ENCODE results near the gene SLC39A11. TPM values are rescaled to one million over a fixed set of nuclear protein-coding genes. Genes with fewer than 3 reads are reported as not detected.

Gene SLC39A11
- total RNA-seq, 1 donor from 2014 or later, result 5.5 TPM

GRCh38 chr17:72756256-72756655 is 336.2 kb downstream of the SLC39A11 start:
- H3K9ac ChIP-seq, result no peak overlapping the region
- Mint-ChIP-seq H3K4me1 (peaks cover 22% of the 10 kb centered on the region), H3K36me3 (no peaks in the 10 kb centered on the region), H3K27ac (no peak overlapping the region), H3K9me3 (peaks cover 5% of the 10 kb centered on the region), H3K4me3 (no peak overlapping the region), H3K27me3 (ENCODE audit: insufficient read depth, low read depth) (peaks cover 16% of the 10 kb centered on the region)
- no peak overlapping the region for H3K4me2 ChIP-seq
- H3K27me3 ChIP-seq, result no peaks in the 10 kb centered on the region
- no peaks in the 10 kb centered on the region for H4K20me1 ChIP-seq (ENCODE audit: low read depth)
- H3K27ac ChIP-seq, result no peak overlapping the region
- no peak for DNase-seq (ENCODE audit: low spot score)
- H3K4me3 ChIP-seq, result no peak overlapping the region
- no peaks in the 10 kb centered on the region for H3K79me2 ChIP-seq (ENCODE audit: low read depth)
- H3F3A ChIP-seq (ENCODE audit: low read depth), result no peaks in the 10 kb centered on the region
- H2AFZ ChIP-seq (replicated peaks), result no peak overlapping the region
- TF ChIP-seq EZH2 (IDR thresholded peaks at IDR 0.05) (no peak), EZH2phosphoT487 (IDR thresholded peaks at IDR 0.05) (no peak), CTCF (IDR thresholded peaks at IDR 0.05) (no peak)
- no peaks in the 10 kb centered on the region for H3K36me3 ChIP-seq
- H3K4me1 ChIP-seq, result no peaks in the 10 kb centered on the region
- H3K9me3 ChIP-seq (ENCODE audit: low read depth), result no peaks in the 10 kb centered on the region

GRCh38 chr17:72754513-72754912 is 338.0 kb downstream of the SLC39A11 start:
- DNase-seq (ENCODE audit: low spot score), result no peak
- Mint-ChIP-seq H3K4me1 (peaks cover 18% of the 10 kb centered on the region), H3K4me3 (no peak overlapping the region), H3K27ac (no peak overlapping the region), H3K27me3 (ENCODE audit: insufficient read depth, low read depth) (peaks cover 7% of the 10 kb centered on the region), H3K9me3 (peaks cover 5% of the 10 kb centered on the region), H3K36me3 (no peaks in the 10 kb centered on the region)
- Histone ChIP-seq H3K9ac (no peak overlapping the region), H3K79me2 (ENCODE audit: low read depth) (no peaks in the 10 kb centered on the region), H2AFZ (replicated peaks) (no peak overlapping the region), H3K4me3 (no peak overlapping the region), H3K4me1 (no peaks in the 10 kb centered on the region), H3K27ac (no peak overlapping the region), H3K4me2 (no peak overlapping the region), H4K20me1 (ENCODE audit: low read depth) (no peaks in the 10 kb centered on the region), H3K9me3 (ENCODE audit: low read depth) (no peaks in the 10 kb centered on the region), H3K27me3 (no peaks in the 10 kb centered on the region), H3F3A (ENCODE audit: low read depth) (no peaks in the 10 kb centered on the region), H3K36me3 (no peaks in the 10 kb centered on the region)
- TF ChIP-seq EZH2phosphoT487 (IDR thresholded peaks at IDR 0.05), result no peak
- TF ChIP-seq EZH2 (IDR thresholded peaks at IDR 0.05), result no peak
- TF ChIP-seq CTCF (IDR thresholded peaks at IDR 0.05), result no peak

GRCh38 chr17:72751746-72752145 is 340.7 kb downstream of the SLC39A11 start:
- H3K9me3 ChIP-seq (ENCODE audit: low read depth), result no peaks in the 10 kb centered on the region
- no peak overlapping the region for H3K4me3 ChIP-seq
- no peak for DNase-seq (ENCODE audit: low spot score)
- Mint-ChIP-seq H3K4me1 (peaks cover 7% of the 10 kb centered on the region), H3K36me3 (no peaks in the 10 kb centered on the region), H3K9me3 (peaks cover 5% of the 10 kb centered on the region), H3K27ac (no peak overlapping the region), H3K4me3 (no peak overlapping the region), H3K27me3 (ENCODE audit: insufficient read depth, low read depth) (peaks cover 8% of the 10 kb centered on the region)
- no peaks in the 10 kb centered on the region for H3K4me1 ChIP-seq
- no peak overlapping the region for H3K9ac ChIP-seq
- no peak overlapping the region for H3K27ac ChIP-seq
- no peaks in the 10 kb centered on the region for H3K79me2 ChIP-seq (ENCODE audit: low read depth)
- no peaks in the 10 kb centered on the region for H3K27me3 ChIP-seq
- H3K4me2 ChIP-seq, result no peak overlapping the region
- H2AFZ ChIP-seq (replicated peaks), result no peak overlapping the region
- TF ChIP-seq EZH2 (IDR thresholded peaks at IDR 0.05) (no peak), CTCF (IDR thresholded peaks at IDR 0.05) (no peak), EZH2phosphoT487 (IDR thresholded peaks at IDR 0.05) (no peak)
- H3F3A ChIP-seq (ENCODE audit: low read depth), result no peaks in the 10 kb centered on the region
- H4K20me1 ChIP-seq (ENCODE audit: low read depth), result no peaks in the 10 kb centered on the region
- H3K36me3 ChIP-seq, result no peaks in the 10 kb centered on the region
